ENCODE data around the gene BICD2.

- TF ChIP-seq CTCF (conservative IDR thresholded peaks at IDR 0.05 in 1 of 2, IDR thresholded peaks at IDR 0.05 in 1 of 2; ENCODE audit: low read depth in 1 of 2, low read length in 2 of 2) (no peak), EZH2 (IDR thresholded peaks at IDR 0.05; ENCODE audit: low read length, missing control alignments) (no peak)
Observed at GRCh38 chr9:92737611-92738299, 26.9 kb downstream of the BICD2 start.
